ENCODE results near the gene TBCB.
A peak's percentile ranks its signal among the peaks of the same experiment; 100 is the strongest.

Gene TBCB

GRCh38 chr19:36114721-36115452 lies 381 bp upstream of the TBCB start, which contains the start of gene POLR2I:
POLR2I (minus strand) TSS chr19:36114875; CDS start chr19:36114856, 19 bp downstream.
- in situ Hi-C loops (cut with MboI; ENCODE audit: low sequenced_read_pairs, unreplicated experiment), result no loop called here
- peak; percentile 98 for DNase-seq (ENCODE audit: low spot score)
- TF ChIP-seq, protein P1, sequence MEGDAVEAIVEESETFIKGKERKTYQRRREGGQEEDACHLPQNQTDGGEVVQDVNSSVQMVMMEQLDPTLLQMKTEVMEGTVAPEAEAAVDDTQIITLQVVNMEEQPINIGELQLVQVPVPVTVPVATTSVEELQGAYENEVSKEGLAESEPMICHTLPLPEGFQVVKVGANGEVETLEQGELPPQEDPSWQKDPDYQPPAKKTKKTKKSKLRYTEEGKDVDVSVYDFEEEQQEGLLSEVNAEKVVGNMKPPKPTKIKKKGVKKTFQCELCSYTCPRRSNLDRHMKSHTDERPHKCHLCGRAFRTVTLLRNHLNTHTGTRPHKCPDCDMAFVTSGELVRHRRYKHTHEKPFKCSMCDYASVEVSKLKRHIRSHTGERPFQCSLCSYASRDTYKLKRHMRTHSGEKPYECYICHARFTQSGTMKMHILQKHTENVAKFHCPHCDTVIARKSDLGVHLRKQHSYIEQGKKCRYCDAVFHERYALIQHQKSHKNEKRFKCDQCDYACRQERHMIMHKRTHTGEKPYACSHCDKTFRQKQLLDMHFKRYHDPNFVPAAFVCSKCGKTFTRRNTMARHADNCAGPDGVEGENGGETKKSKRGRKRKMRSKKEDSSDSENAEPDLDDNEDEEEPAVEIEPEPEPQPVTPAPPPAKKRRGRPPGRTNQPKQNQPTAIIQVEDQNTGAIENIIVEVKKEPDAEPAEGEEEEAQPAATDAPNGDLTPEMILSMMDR (IDR thresholded peaks at IDR 0.05; ENCODE audit: borderline replicate concordance, control extremely low read depth, extremely low read depth, insufficient read depth, missing control alignments), result no peak

- in situ Hi-C loops (cut with MboI; ENCODE audit: low sequenced_read_pairs, unreplicated experiment), result no loop called here
- TF ChIP-seq, protein P1 (IDR thresholded peaks at IDR 0.05; ENCODE audit: borderline replicate concordance, control extremely low read depth, extremely low read depth, insufficient read depth, missing control alignments), result no peak
- no peak for DNase-seq (ENCODE audit: low spot score)
Measured at GRCh38 chr19:36116344-36116637, 1.0 kb downstream of the TBCB start.

DNA sequence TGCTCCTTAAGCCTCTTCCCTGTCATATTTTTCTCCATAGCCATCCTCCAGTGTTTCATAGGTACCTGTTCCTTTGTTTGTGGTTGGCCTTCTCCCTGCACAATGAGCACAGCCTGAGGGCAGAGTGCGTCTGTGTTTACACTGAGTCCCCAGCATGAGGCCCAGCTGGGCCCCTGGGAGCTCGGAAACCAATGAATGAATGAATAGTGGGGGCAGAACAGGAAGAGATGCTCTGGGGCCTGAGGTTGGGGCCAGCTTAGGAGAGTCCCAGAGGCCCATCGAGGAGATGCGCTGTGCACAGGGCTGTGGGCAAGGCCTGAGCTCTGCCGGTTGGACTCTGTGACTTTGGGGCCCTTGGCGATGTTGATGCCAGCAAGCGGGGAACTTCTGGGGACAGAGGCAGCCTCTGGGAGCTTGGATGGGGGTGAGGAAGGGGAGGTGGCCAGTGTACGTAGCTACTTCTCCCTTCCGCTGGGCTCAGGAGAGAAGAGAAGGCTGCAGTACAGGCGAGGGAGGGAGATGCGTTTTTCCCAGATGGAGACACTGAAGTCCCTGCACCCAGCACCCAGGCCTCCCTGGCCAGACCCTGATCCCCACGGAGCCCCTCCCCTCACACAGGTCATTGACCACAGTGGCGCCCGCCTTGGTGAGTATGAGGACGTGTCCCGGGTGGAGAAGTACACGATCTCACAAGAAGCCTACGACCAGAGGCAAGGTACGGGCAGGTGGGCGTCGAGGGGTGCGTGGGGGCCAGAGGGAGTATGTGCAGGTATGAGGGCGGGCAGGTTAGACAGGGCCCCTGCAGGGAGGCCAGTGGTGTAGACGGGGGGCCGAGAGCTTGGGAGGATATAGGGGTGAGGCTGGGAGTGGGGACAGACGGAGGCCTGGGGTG lies 5.1 kb downstream of the TBCB start:
- TF ChIP-seq, protein P1 (IDR thresholded peaks at IDR 0.05; ENCODE audit: borderline replicate concordance, control extremely low read depth, extremely low read depth, insufficient read depth, missing control alignments), result no peak
- in situ Hi-C loops (cut with MboI; ENCODE audit: low sequenced_read_pairs, unreplicated experiment), result no loop called here
- DNase-seq (ENCODE audit: low spot score), result peak; percentile 15

DNA sequence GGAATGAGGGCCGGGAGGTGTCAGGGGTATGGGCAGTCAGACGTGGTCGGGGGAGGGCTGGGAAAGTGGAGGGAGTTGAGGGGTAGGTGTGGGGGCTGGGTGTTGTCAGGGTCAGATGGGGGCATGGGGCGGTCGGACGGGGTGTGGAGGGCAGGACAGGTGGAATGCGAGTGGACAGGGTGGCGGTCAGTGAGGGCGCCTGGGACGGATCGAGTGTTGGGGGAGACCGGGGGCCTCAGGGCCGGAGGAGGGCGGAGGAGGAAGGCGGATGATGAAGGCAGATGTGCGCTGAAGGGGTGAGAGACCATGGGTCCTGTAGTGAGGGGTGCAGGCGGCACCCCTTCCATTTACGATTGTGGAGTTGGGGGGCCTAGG lies 5.7 kb downstream of the TBCB start:
- TF ChIP-seq, protein P1 (IDR thresholded peaks at IDR 0.05; ENCODE audit: borderline replicate concordance, control extremely low read depth, extremely low read depth, insufficient read depth, missing control alignments), result no peak
- in situ Hi-C loops (cut with MboI; ENCODE audit: low sequenced_read_pairs, unreplicated experiment), result no loop called here
- peak; percentile 9 for DNase-seq (ENCODE audit: low spot score)

GRCh38 chr19:36121486-36122124 lies 6.3 kb downstream of the TBCB start:
- in situ Hi-C loops (cut with MboI; ENCODE audit: low sequenced_read_pairs, unreplicated experiment), result no loop called here
- TF ChIP-seq, protein P1 (IDR thresholded peaks at IDR 0.05; ENCODE audit: borderline replicate concordance, control extremely low read depth, extremely low read depth, insufficient read depth, missing control alignments), result no peak
- peak; percentile 9 for DNase-seq (ENCODE audit: low spot score)

DNA sequence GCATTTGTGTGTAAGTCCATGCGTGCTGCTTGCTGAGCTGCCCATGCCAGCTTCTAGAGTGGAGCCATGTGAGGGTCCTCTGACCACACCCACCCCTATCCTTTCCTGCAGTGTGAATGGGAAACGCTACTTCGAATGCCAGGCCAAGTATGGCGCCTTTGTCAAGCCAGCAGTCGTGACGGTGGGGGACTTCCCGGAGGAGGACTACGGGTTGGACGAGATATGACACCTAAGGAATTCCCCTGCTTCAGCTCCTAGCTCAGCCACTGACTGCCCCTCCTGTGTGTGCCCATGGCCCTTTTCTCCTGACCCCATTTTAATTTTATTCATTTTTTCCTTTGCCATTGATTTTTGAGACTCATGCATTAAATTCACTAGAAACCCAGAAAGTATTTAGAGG lies 10.3 kb downstream of the TBCB start:
- DNase-seq (ENCODE audit: low spot score), result peak; percentile 67

More for the DNA sequence above, 10.3 kb downstream of the TBCB start:
- in situ Hi-C loops (cut with MboI; ENCODE audit: low sequenced_read_pairs, unreplicated experiment), result no loop called here
- TF ChIP-seq, protein P1 (IDR thresholded peaks at IDR 0.05; ENCODE audit: borderline replicate concordance, control extremely low read depth, extremely low read depth, insufficient read depth, missing control alignments), result no peak
